AML-193 (cell line): ENCODE data around the gene B3GLCT.
"Not testable (repeated sequence)": the region's sequence is repeated elsewhere in the genome, so short reads cannot be mapped to it uniquely, and the experiment has no call there.

ENCODE experiments used
- DNase-seq, 2 experiments: peaks; one replicate each; lab custom pipeline; 2025; lab: John Stamatoyannopoulos, UW

Gene B3GLCT

GRCh38 chr13:31199849-31200636 is at the start of gene B3GLCT:
B3GLCT (plus strand) TSS chr13:31199975; CDS start chr13:31200085, 110 bp downstream.
- peak; percentile 79 to 84 for DNase-seq

DNA sequence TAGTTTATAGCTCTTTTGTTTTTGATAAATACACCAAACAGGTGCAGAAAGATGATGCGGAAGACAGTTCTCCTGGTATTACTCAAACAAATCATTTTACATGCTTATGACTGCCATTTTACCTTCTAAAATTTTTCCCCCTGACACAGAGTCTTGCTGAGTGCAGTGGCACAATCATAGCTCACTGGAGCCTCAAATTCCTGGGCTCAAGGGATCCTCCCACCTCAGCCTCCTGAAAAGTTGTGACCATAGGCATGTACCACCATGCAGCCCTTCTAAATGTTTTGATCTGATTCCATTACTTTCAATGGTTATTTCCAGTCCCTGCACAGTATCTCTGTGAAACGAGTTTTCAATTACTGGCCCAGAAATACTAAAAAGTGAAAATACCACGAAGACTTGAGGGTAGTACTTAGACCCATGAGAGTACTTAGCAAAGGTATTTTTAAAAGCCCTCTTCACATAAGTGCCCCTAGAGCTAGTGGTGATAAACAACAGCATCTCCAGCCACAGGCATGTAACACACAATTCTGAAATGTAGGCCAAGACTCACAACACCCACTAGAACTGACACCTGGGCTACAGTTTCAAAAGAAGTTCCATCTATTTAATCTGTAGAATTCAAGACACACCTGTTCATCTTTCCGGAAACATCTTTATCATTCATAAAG is 49.3 kb upstream of the B3GLCT start:
- DNase-seq = no peak

- no peak for DNase-seq
Observed at GRCh38 chr13:31151837-31152236, 47.9 kb upstream of the B3GLCT start.

DNA sequence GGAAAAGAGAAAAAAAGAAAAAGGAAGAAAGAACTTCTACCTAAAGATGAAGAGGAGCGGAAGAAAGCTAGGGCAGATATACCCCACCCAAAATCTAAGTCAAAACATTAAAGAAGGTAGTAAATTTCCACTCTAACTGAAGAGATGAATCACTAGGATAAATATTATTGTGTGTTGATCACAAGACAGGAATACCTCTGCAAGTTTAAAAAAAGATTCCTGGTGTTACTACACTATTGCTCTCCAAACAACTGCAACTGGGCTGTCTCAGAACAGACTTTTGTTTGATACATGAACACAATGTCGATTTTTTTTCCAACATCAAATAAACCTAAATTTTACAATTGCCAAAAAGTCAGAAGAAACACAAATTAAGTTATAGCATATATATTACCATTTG is 44.8 kb upstream of the B3GLCT start:
- DNase-seq = no peak

DNA sequence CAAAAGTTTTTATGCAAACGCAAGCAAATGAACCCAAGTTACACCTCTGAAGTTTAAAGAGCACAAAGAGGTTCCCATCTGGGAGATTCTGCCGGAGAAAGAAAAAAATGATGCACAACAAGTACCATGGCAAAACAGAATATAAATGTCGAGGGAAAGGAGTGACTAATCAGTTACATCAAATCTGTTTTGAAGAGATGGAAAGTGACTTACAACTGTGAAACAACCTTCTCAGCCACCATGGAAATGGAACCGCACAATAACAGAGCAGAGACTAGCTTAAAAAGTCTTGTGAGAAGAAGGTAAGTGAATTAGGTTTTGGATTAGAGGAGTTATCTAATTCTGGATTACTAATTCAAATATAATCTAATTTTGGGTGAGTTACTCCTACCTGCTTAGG is 40.5 kb upstream of the B3GLCT start:
- no peak for DNase-seq

GRCh38 chr13:31160857-31161556 is 38.8 kb upstream of the B3GLCT start:
- DNase-seq = peak; percentile 75 to 79

DNA sequence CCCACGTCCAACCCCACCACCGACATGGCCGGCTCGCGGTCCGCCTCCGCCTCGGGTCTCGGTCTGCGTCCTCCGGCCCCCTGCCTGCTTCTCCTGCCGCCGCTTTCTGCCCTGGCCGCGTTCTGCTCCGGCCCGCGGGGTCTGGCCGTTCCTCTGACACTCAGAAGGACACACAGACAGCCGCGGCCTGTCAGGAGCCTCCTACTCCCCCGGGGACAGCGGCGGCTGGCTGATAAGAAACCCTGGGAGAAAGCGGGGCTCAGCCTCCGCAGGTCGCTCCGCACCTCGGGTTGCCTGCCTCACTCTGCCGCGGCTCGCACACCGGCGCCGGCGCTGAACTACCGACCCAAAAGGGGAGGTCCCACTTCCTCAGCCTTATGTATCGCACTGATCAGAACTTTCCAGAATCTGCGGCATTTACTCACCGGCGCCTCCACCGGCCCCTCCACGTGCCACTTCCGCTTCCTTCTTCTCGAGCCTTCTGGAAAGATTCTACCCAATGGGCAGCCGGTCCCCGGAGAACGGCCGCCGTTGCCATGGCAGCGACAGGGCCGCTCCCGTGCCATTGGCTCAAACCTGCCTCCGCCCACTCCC is 38.1 kb upstream of the B3GLCT start, which contains the start of gene HSPH1:
TSS of gene HSPH1 (minus strand) at position 348 of the 594 bp plus-strand sequence. CDS start at position 26, 322 bp downstream.
- peak; percentile 99 for DNase-seq

GRCh38 chr13:31162151-31163008 is 37.4 kb upstream of the B3GLCT start:
- DNase-seq = peak; percentile 98 to 99

DNA sequence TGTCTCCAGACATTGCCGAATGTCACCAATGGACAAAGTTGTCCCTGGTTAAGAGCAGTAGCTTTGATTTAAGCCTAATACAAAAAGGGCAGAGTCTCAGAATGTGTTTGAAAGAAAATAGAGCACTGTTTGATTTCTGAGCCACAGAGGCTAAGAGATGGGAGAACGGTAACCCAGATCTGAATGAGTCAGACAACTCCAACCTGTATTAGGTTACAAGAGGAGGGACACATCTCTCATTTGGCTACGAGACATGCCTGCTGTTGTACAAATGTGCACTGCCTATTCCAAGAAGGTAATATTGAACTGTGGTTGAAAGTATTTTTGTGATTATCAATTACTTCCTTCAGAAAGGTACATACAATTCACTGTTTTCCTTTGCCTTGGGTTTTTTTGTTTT is 33.2 kb upstream of the B3GLCT start:
- DNase-seq = no peak

DNA sequence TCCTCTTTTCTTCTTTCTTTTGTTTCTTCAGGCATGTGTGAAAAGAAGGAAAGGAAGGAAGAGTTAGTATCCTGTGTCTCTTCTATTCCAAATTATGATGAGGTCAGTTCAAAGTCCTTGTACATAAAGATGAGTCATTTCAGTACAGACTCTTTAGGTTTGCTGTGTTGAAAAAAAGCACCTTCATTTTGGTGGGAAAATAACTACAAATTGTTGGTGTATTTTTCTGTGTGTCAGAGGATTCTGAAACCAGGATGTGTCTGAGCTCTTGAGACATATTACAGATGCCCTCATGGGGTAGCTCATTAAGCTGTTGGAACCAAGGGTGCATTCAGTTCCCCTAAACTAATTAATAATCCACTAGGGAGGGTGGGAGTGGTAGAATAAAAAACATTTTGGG is 32.3 kb upstream of the B3GLCT start:
- DNase-seq = no peak

DNA sequence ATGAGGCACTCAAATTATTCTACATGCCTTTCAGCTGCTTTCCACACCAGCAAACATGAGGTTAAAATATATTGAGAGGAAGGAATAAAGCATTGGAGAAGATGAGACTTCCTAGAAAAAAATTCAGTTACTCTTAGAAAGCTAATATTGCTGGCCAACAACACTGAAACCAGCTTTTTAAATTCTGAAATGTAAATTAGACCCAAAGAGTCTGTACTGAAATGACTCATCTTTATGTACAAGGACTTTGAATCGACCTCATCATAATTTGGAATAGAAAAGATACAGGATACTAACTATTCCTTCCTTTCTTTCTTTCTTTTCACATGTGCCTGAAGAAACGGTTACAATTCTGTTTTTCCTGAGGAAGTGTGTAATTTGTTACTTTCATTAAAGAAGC is 31.6 kb upstream of the B3GLCT start:
- no peak for DNase-seq

DNA sequence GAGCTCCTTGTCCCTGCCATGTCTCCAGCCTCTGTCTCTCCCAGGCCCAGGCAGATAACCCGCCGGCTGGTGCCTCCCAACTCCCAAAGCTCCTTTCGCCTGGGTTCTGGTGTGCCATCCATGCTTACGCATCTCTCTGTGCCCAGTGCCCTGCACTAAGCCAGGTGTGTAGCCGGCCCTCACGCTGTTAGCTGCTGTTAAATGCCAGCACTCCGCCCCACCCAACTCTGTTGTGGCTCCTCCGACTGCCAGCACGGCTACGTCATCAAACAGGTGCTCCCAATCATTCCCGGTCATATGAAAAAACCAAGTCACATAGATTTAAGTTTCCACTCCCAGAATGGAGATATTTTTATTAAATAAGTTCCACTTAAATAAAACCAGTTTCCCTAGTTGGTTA is 31.0 kb upstream of the B3GLCT start:
- no peak for DNase-seq

- DNase-seq = no peak
Observed at GRCh38 chr13:31172001-31172400, 27.8 kb upstream of the B3GLCT start.

DNA sequence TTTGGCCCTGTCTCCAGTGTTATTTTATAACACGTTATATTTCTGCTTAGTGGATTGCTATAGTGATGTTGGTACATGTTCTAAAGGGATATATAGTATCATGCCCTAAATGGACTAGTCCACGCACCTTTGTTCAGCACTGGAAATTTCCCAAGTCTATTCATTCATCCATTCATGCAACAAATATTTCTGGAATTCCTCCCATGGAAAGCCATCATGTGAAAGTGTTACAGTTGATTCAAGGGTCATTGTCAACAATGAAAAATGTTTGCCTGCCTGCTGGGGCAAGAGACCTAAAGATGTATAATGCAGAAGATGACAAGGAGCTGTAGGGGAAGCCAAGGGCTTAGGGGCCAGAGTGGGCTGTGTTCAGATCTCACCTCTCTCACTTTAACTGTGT is 27.2 kb upstream of the B3GLCT start:
- no peak for DNase-seq

- DNase-seq = no peak
Observed at GRCh38 chr13:31174018-31174417, 25.8 kb upstream of the B3GLCT start.

- DNase-seq = no peak
Observed at GRCh38 chr13:31175847-31176532, 23.8 kb upstream of the B3GLCT start.

- not testable (repeated sequence) for DNase-seq
Observed at GRCh38 chr13:31177813-31178495, 21.8 kb upstream of the B3GLCT start.

GRCh38 chr13:31179241-31179640 is 20.5 kb upstream of the B3GLCT start:
- DNase-seq = no peak

DNA sequence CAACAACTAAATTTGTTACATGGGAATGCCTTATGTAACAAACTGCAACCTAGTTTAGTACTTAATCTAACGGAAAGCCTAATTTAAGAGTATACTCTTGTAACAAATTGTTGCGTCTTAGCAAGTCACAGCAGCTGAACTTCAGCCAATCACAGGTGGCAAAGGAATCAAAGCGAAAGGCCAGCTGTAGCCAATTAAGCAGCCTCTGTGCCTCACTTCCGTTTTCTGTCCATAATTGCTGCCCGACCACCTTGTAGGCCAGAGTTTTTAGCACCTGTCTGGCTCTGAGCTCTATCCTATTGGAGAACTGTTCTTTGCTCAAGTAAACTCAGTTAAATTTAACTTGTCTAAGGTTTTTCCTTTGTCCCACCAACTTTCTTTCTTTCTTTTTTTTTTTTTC is 20.0 kb upstream of the B3GLCT start:
- no peak for DNase-seq

DNA sequence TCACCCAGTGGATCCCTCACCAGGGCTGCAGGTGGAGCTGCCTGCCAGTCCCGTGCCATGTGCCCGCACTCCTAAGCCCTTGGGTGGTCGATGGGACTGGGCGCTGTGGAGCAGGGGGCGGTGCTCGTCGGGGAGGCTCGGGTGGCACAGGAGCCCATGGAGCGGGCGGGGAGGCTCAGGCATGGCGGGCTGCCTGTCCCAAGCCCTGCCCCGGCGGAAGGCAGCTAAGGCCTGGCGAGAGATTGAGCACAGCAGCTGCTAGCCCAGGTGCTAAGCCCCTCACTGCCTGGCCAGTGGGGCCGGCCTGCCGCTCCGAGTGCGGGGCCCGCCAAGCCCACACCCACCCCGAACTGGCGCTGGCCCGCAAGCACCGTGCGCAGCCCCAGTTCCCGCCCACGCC is 16.8 kb upstream of the B3GLCT start:
- DNase-seq = no peak
